Keratinocyte (primary cell): Measurements from ENCODE around the gene CKAP4. TPM values are rescaled to one million over a fixed set of nuclear protein-coding genes. Genes with fewer than 3 reads are reported as not detected.

Experiments
- DNase-seq: peaks from one replicate; pipeline ENCODE4 v3.0.0-alpha.2; 2011; ENCODE audit warnings: low read depth, missing footprints, low spot score
- FAIRE-seq: peaks from 2 replicates; lab custom pipeline; 2011; peaks lifted over from hg19 to GRCh38; lab: Jason Lieb, UNC
- H2AFZ ChIP-seq: 2 replicates; pipeline ENCODE4 v1.6.0; 2012; ENCODE audit warnings: low read length, control low read depth, inconsistent platforms; ENCODE audit not compliant: control insufficient read depth
- H3K27ac ChIP-seq: 2 replicates; pipeline ENCODE4 v1.5.1; 2011; ENCODE audit warnings: low read length; ENCODE audit not compliant: control insufficient read depth, insufficient read depth
- H3K27me3 ChIP-seq: 3 replicates; pipeline ENCODE4 v1.6.0; 2011; ENCODE audit warnings: low read length; ENCODE audit not compliant: control insufficient read depth, insufficient read depth; ENCODE audit errors: extremely low read depth
- H3K36me3 ChIP-seq, 2 experiments: 2 replicates in 1 of 2; 3 replicates in 1 of 2; pipeline ENCODE4 v1.5.1; 2011; ENCODE audit warnings: low read length in 2 of 2, mild to moderate bottlenecking in 1 of 2; ENCODE audit not compliant: control insufficient read depth in 2 of 2, insufficient read depth in 2 of 2; ENCODE audit errors: extremely low read depth in 1 of 2
- H3K4me1 ChIP-seq: 3 replicates; pipeline ENCODE4 v1.5.1; 2011; ENCODE audit warnings: low read length; ENCODE audit not compliant: control insufficient read depth, insufficient read depth; ENCODE audit errors: extremely low read depth
- H3K4me2 ChIP-seq: 3 replicates; pipeline ENCODE4 v1.6.0; 2011; ENCODE audit warnings: low read depth, low read length; ENCODE audit not compliant: control insufficient read depth, insufficient read depth; ENCODE audit errors: extremely low read depth
- H3K4me3 ChIP-seq, 3 experiments: fragments of 200-600 bp in 1 of 3; sonication (generic) in 1 of 3; 2 replicates in 2 of 3; 3 replicates in 1 of 3; pipeline ENCODE4 v1.5.1; 2011 to 2016; ENCODE audit warnings: low read length in 3 of 3, mild to moderate bottlenecking in 3 of 3, control low read depth in 2 of 3, inconsistent platforms in 1 of 3, low read depth in 1 of 3, mixed read lengths in 1 of 3, mixed run types in 1 of 3, moderate library complexity in 1 of 3; ENCODE audit not compliant: control insufficient read depth in 2 of 3, insufficient read depth in 2 of 3; ENCODE audit errors: extremely low read depth in 1 of 3
- H3K79me2 ChIP-seq: 2 replicates; pipeline ENCODE4 v1.6.0; 2012; ENCODE audit warnings: low read length; ENCODE audit not compliant: control insufficient read depth, insufficient read depth
- H3K9ac ChIP-seq: 3 replicates; pipeline ENCODE4 v1.6.0; 2011; ENCODE audit warnings: low read length; ENCODE audit not compliant: control insufficient read depth, insufficient read depth; ENCODE audit errors: extremely low read depth
- H3K9me1 ChIP-seq: 3 replicates; pipeline ENCODE4 v1.6.0; 2011; ENCODE audit warnings: low read length; ENCODE audit not compliant: control insufficient read depth, insufficient read depth; ENCODE audit errors: extremely low read depth
- H3K9me3 ChIP-seq: 2 replicates; pipeline ENCODE4 v1.5.1; 2012; ENCODE audit warnings: low read depth, low read length; ENCODE audit not compliant: control insufficient read depth
- H4K20me1 ChIP-seq: 3 replicates; pipeline ENCODE4 v1.6.0; 2011; ENCODE audit warnings: low read length; ENCODE audit not compliant: control insufficient read depth, insufficient read depth; ENCODE audit errors: extremely low read depth
- CTCF ChIP-seq, 3 experiments: IDR thresholded peaks in 1 of 3; conservative IDR thresholded peaks in 1 of 3; optimal IDR thresholded peaks in 1 of 3; 2 replicates in 2 of 3; 3 replicates in 1 of 3; pipeline versions ENCODE3 to v1.5.1; 2011; ENCODE audit warnings: low read length in 3 of 3, mild to moderate bottlenecking in 3 of 3, moderate library complexity in 2 of 3, control low read depth in 1 of 3, inconsistent platforms in 1 of 3; ENCODE audit not compliant: insufficient read depth in 2 of 3; ENCODE audit errors: extremely low read depth in 1 of 3
- EZH2 ChIP-seq: IDR thresholded peaks from one replicate; pipeline ENCODE4 v1.6.1; 2012; ENCODE audit warnings: inconsistent platforms, mild to moderate bottlenecking, low read length, moderate library complexity
- dilution Hi-C: fragments of 300-500 bp; cut with MboI; formaldehyde crosslinking; loops from one replicate; pipeline ENCODE4 v1.7.0; 2020; ENCODE audit warnings: low sequenced_read_pairs; ENCODE audit not compliant: extremely low pct_ligation_motif_present
- polyA plus RNA-seq, 5 experiments: library from polyadenylated mRNA; depleted of rRNA in 3 of 5; stranded (reverse) in 3 of 5; stranded (forward) in 1 of 5; unstranded in 1 of 5; fragments of >200 nt; gene quantifications; 1 replicate in 1 of 5; 2 replicates in 3 of 5; 3 replicates in 1 of 5; pipeline versions ENCODE4 v1.2.1 to v1.2.3, GENCODE V29; 2011 to 2012; ENCODE audit warnings: missing spikeins in 2 of 5, low read depth in 1 of 5, low replicate concordance in 1 of 5

CKAP4 gene
- polyA plus RNA-seq, 1 donor (not counting 4 experiments of a cell fraction or from before 2014, with no cell fraction given) = 84.5 TPM

DNA sequence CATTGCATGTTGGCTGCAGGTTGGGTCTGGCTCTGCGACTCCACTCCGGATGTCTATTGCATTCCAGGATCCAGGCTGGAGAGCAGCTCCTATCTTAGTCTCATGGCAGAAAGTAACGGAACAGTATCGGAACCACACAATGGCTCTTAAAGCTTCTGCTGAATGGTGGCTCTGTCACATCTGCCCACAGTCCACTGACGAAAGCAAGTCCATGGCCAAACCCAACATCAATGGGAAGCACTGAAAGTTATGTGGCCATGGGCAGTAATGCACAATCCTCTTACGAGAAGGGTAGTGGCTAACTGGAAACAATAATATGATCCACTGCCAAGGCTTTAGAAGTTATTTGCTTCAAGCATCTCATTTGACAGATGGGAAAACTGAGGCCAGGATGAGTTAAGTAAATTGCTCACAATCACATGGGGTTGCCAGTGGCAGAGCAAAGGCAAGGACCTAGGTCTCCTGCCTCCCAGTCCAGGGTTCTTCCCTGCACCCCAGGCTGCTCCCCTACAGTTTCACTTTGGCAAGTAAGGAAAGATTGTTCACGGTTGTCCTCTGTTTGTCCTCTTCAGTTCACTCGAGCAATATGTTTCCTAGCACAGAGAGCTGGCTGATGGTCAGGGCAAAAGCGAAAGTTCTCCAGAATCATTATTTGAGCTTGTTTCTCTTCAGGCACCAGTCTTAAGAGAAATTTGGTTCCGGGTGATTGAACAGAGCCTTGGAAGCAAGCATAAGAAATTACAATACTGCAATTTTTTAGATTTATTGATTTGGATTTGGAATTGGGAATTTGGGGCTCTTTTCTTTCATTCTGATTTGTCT, 54.2 kb downstream of the CKAP4 start:
- dilution Hi-C loops = no loop called here
- Histone ChIP-seq H3K9me3 (no peaks in the 10 kb centered on the region), H3K9me1 (no peaks in the 10 kb centered on the region), H3K9ac (no peak overlapping the region), H3K36me3 (no peaks in the 10 kb centered on the region), H2AFZ (no peak overlapping the region), H3K27me3 (peaks cover 13% of the 10 kb centered on the region), H3K4me1 (no peaks in the 10 kb centered on the region), H3K27ac (no peak overlapping the region), H4K20me1 (no peaks in the 10 kb centered on the region), H3K4me3 (no peak overlapping the region), H3K4me2 (no peak overlapping the region), H3K79me2 (no peaks in the 10 kb centered on the region)
- no peak for DNase-seq
- TF ChIP-seq CTCF (optimal IDR thresholded peaks at IDR 0.05 in 1 of 3, IDR thresholded peaks at IDR 0.05 in 1 of 3, conservative IDR thresholded peaks at IDR 0.05 in 1 of 3; ENCODE audit: extremely low read depth in 1 of 3, insufficient read depth in 2 of 3, low read length in 3 of 3) = no peak
- FAIRE-seq = no peak

- Histone ChIP-seq H3K9ac (no peak overlapping the region), H3K9me3 (no peaks in the 10 kb centered on the region), H3K27me3 (peaks cover 13% of the 10 kb centered on the region), H3K79me2 (no peaks in the 10 kb centered on the region), H3K36me3 (no peaks in the 10 kb centered on the region), H3K4me1 (no peaks in the 10 kb centered on the region), H2AFZ (no peak overlapping the region), H3K27ac (no peak overlapping the region), H4K20me1 (no peaks in the 10 kb centered on the region), H3K4me2 (no peak overlapping the region), H3K4me3 (no peak overlapping the region), H3K9me1 (no peaks in the 10 kb centered on the region)
- no peak for TF ChIP-seq CTCF (optimal IDR thresholded peaks at IDR 0.05 in 1 of 3, IDR thresholded peaks at IDR 0.05 in 1 of 3, conservative IDR thresholded peaks at IDR 0.05 in 1 of 3; ENCODE audit: extremely low read depth in 1 of 3, insufficient read depth in 2 of 3, low read length in 3 of 3)
- no peak for TF ChIP-seq EZH2
- DNase-seq (no peak), FAIRE-seq (no peak)
- dilution Hi-C loops = no loop called here
Observed at GRCh38 chr12:106192659-106193393, 55.0 kb downstream of the CKAP4 start.
